B cell (primary cell): ENCODE results near the gene SETBP1. TPM values are rescaled to one million over a fixed set of nuclear protein-coding genes. Genes with fewer than 3 reads are reported as not detected.

ENCODE experiments used
- ATAC-seq: fragments of 200-7000 bp; cut with Tn5 transposase; one replicate; pipeline ENCODE4 v1.10.0; 2021; ENCODE audit warnings: low read depth, mild to moderate bottlenecking, moderate number of reproducible peaks, moderate library complexity
- CTCF ChIA-PET: fragments of 350-600 bp; sonication (Branson Sonifier 250); formaldehyde crosslinking; loops from one replicate; lab custom pipeline; 2021; ENCODE audit warnings: antibody characterized with exemption, inconsistent platforms; lab: Charles Lee
- POLR2A ChIA-PET: fragments of 350-600 bp; sonication (Branson Sonifier 250); formaldehyde crosslinking; loops from one replicate; lab custom pipeline; 2021; ENCODE audit warnings: antibody characterized with exemption; lab: Charles Lee
- DNase-seq: peaks from one replicate; pipeline ENCODE4 v3.0.0; 2013
- H2AFZ ChIP-seq: 2 replicates; pipeline ENCODE4 v1.6.1; 2012; ENCODE audit warnings: mild to moderate bottlenecking, low read depth, low read length; ENCODE audit not compliant: insufficient read depth, poor library complexity, severe bottlenecking
- H3K27ac ChIP-seq, 2 donors: 1 replicate in 1 of 2; 2 replicates in 1 of 2; pipeline ENCODE4 v1.5.1; 2012 to 2013; ENCODE audit warnings: low read length in 2 of 2, mild to moderate bottlenecking in 2 of 2, moderate library complexity in 1 of 2
- H3K27me3 ChIP-seq, 4 experiments: fragments of 200-600 bp in 1 of 4; sonication (generic) in 1 of 4; replicated peaks in 1 of 4; 1 replicate in 2 of 4; 2 replicates in 2 of 4; pipeline versions ENCODE4 v1.6.1 to v1.7.0; 2013 to 2016; ENCODE audit warnings: low read length in 3 of 4, mild to moderate bottlenecking in 2 of 4, mixed read lengths in 1 of 4, moderate library complexity in 1 of 4; ENCODE audit not compliant: insufficient read depth in 4 of 4, control insufficient read depth in 3 of 4; ENCODE audit errors: control extremely low read depth in 1 of 4
- H3K36me3 ChIP-seq, 2 experiments: replicated peaks in 1 of 2; 1 replicate in 1 of 2; 2 replicates in 1 of 2; pipeline versions ENCODE4 v1.6.1 to v1.7.1; 2013; ENCODE audit warnings: low read length in 1 of 2; ENCODE audit not compliant: insufficient read depth in 2 of 2, control insufficient read depth in 1 of 2; ENCODE audit errors: control extremely low read depth in 1 of 2, extremely low read depth in 1 of 2
- H3K4me1 ChIP-seq, 2 donors: fragments of 200-600 bp in 1 of 2; sonication (generic) in 1 of 2; 1 replicate in 1 of 2; 2 replicates in 1 of 2; pipeline versions ENCODE4 v1.5.1 to v1.6.1; 2013 to 2017; ENCODE audit warnings: low read length in 2 of 2; ENCODE audit not compliant: control insufficient read depth in 2 of 2, insufficient read depth in 2 of 2
- H3K4me2 ChIP-seq: replicated peaks from 2 replicates; pipeline ENCODE3; 2012; ENCODE audit warnings: mild to moderate bottlenecking, low read depth, low read length; ENCODE audit not compliant: poor library complexity, severe bottlenecking
- H3K4me3 ChIP-seq, 5 experiments: fragments of 200-600 bp in 1 of 5; sonication (generic) in 1 of 5; 1 replicate in 3 of 5; 2 replicates in 2 of 5; pipeline versions ENCODE4 v1.5.1 to v1.7.0; 2011 to 2016; ENCODE audit warnings: low read length in 4 of 5, mild to moderate bottlenecking in 4 of 5, low read depth in 2 of 5, control low read depth in 1 of 5, moderate library complexity in 1 of 5; ENCODE audit not compliant: insufficient read depth in 1 of 5; ENCODE audit errors: control extremely low read depth in 1 of 5, extremely low read depth in 1 of 5
- H3K79me2 ChIP-seq: fragments of 200-600 bp; sonication (generic); one replicate; pipeline ENCODE4 v1.6.0; 2016; ENCODE audit warnings: low read length; ENCODE audit not compliant: control insufficient read depth, insufficient read depth
- H3K9ac ChIP-seq: fragments of 200-600 bp; sonication (generic); 2 replicates; pipeline ENCODE4 v1.6.1; 2017; ENCODE audit warnings: mild to moderate bottlenecking, low read length, moderate library complexity
- H3K9me3 ChIP-seq, 3 donors: one replicate each; pipeline versions ENCODE4 v1.6.1 to v1.7.1; 2013; ENCODE audit warnings: low read length in 2 of 3; ENCODE audit not compliant: control insufficient read depth in 2 of 3, insufficient read depth in 1 of 3; ENCODE audit errors: control extremely low read depth in 1 of 3
- H4K20me1 ChIP-seq: 2 replicates; pipeline ENCODE4 v1.6.0; 2012; ENCODE audit warnings: mild to moderate bottlenecking, low read length; ENCODE audit not compliant: insufficient read depth, control insufficient read depth, poor library complexity, severe bottlenecking
- H3K27ac Mint-ChIP-seq: one replicate; pipeline ENCODE4 v1.8.0; 2021; ENCODE audit warnings: mixed read lengths
- H3K27me3 Mint-ChIP-seq: one replicate; pipeline ENCODE4 v1.8.0; 2021; ENCODE audit warnings: mixed read lengths
- H3K4me1 Mint-ChIP-seq: one replicate; pipeline ENCODE4 v1.8.0; 2021; ENCODE audit warnings: mixed read lengths
- H3K4me3 Mint-ChIP-seq: one replicate; pipeline ENCODE4 v1.8.0; 2021; ENCODE audit warnings: mixed read lengths
- H3K9me3 Mint-ChIP-seq: one replicate; pipeline ENCODE4 v1.8.0; 2022; ENCODE audit warnings: mixed read lengths; ENCODE audit not compliant: insufficient read depth
- CTCF ChIP-seq: fragments of 200-600 bp; IDR thresholded peaks from one replicate; pipeline ENCODE4 v1.8.0; 2022; ENCODE audit warnings: antibody characterized with exemption, mild to moderate bottlenecking
- EZH2 ChIP-seq: IDR thresholded peaks from 2 replicates; pipeline ENCODE4 v1.6.1; 2012; ENCODE audit warnings: borderline replicate concordance, low read depth, mild to moderate bottlenecking, moderate library complexity, low read length; ENCODE audit not compliant: insufficient read depth, poor library complexity, severe bottlenecking
- WGBS: methylation state at CpG from one replicate; pipeline ENCODE4 v1.1.5; 2013; ENCODE audit warnings: missing lambda C conversion rate; ENCODE audit not compliant: insufficient coverage; 5-methylcytosine and 5-hydroxymethylcytosine counted together
- intact Hi-C: fragments of 100-400 bp; cut with micrococcal nuclease; formaldehyde crosslinking; loops from one replicate; pipeline ENCODE4 v1.10.0; 2022
- polyA plus RNA-seq: library from polyadenylated mRNA; depleted of rRNA; stranded (reverse); fragments of >200 nt; gene quantifications from 2 replicates; pipeline ENCODE4 v1.2.3, GENCODE V29; 2012
- total RNA-seq, 2 donors: library from RNA; stranded (reverse); fragments of 120-200 nt in 1 of 2; gene quantifications; 1 replicate in 1 of 2; 2 replicates in 1 of 2; pipeline versions ENCODE4 v1.2.3 to v1.2.4, GENCODE V29; 2013 to 2022

SETBP1 gene
- total and polyA plus RNA-seq, 2 donors (not counting 1 experiment from before 2014, with no cell fraction given), result 15.1 to 129 TPM

- Mint-ChIP-seq H3K4me3 (peak overlapping the region; percentile 35), H3K4me1 (peaks cover 73% of the 10 kb centered on the region), H3K27me3 (no peaks in the 10 kb centered on the region), H3K27ac (peak overlapping the region; percentile 75), H3K9me3 (no peaks in the 10 kb centered on the region)
- Histone ChIP-seq H3K79me2 (peaks cover 93% of the 10 kb centered on the region), H3K9ac (no peak overlapping the region), H3K27me3 (no peaks in the 10 kb centered on the region), H3K4me1 (peaks cover 47 to 48% of the 10 kb centered on the region in 2 donors), H3K27ac (no peak overlapping the region), H3K4me3 (no peak overlapping the region), H2AFZ (no peak overlapping the region), H4K20me1 (no peaks in the 10 kb centered on the region), H3K4me2 (no peak overlapping the region), H3K9me3 (no peaks in the 10 kb centered on the region), H3K36me3 (peaks cover 0 to 19% of the 10 kb centered on the region in 2 experiments)
- TF ChIP-seq EZH2 (no peak), CTCF (no peak)
- WGBS, result no CpG with 5 or more reads among the region's 1 CpG
- CTCF ChIA-PET, result no interaction called here
- no peak for ATAC-seq
- intact Hi-C loops, result loop anchor here (5.0 to 10.0 kb wide), 2 partner anchors 39 to 426 kb away; no protein-coding TSS in a partner anchor
- POLR2A ChIA-PET, result interaction anchor here (0.6 kb wide), 1 partner anchor 73 kb away, joined by 3 read pairs; no protein-coding TSS in a partner anchor
- DNase-seq, result no peak
Measured at GRCh38 chr18:44788334-44788733, 107.6 kb downstream of the SETBP1 start.

- peak overlapping the region; percentile 50 for H3K27ac Mint-ChIP-seq
- 93% methylated on average over 2 of the region's 4 CpGs for WGBS
- ChIA-PET CTCF (interaction anchor here (1.6 kb wide), 1 partner anchor 30 kb away, joined by 3 read pairs; no protein-coding TSS in a partner anchor), POLR2A (no interaction called here)
- no peak overlapping the region for H3K4me3 Mint-ChIP-seq
- H3K9me3 Mint-ChIP-seq, result no peaks in the 10 kb centered on the region
- no peak overlapping the region for H3K27ac ChIP-seq
- ATAC-seq, result no peak
- peaks cover 72% of the 10 kb centered on the region for H3K4me1 Mint-ChIP-seq
- peaks cover 90% of the 10 kb centered on the region for H3K79me2 ChIP-seq
- no peaks in the 10 kb centered on the region for H4K20me1 ChIP-seq
- H3K4me3 ChIP-seq, result no peak overlapping the region
- H3K27me3 ChIP-seq, result no peaks in the 10 kb centered on the region
- H3K9ac ChIP-seq, result no peak overlapping the region
- H2AFZ ChIP-seq, result no peak overlapping the region
- no peak for DNase-seq
- no peak for TF ChIP-seq CTCF
- TF ChIP-seq EZH2, result no peak
- H3K9me3 ChIP-seq, result no peaks in the 10 kb centered on the region
- H3K27me3 Mint-ChIP-seq, result no peaks in the 10 kb centered on the region
- intact Hi-C loops, result loop anchor here (5.0 to 10.0 kb wide), 2 partner anchors 38 to 425 kb away; no protein-coding TSS in a partner anchor
- H3K36me3 ChIP-seq, result peaks cover 0 to 19% of the 10 kb centered on the region in 2 experiments
- no peak overlapping the region for H3K4me2 ChIP-seq
- H3K4me1 ChIP-seq, result peaks cover 37 to 44% of the 10 kb centered on the region in 2 donors
Measured at GRCh38 chr18:44789710-44790109, 109.0 kb downstream of the SETBP1 start.
